NCI-H1417 (cell line): Measurements from ENCODE around the gene FRY.

Experiments
- DNase-seq, 3 experiments: peaks; one replicate each; lab custom pipeline; 2025; lab: John Stamatoyannopoulos, UW

The FRY gene

DNA sequence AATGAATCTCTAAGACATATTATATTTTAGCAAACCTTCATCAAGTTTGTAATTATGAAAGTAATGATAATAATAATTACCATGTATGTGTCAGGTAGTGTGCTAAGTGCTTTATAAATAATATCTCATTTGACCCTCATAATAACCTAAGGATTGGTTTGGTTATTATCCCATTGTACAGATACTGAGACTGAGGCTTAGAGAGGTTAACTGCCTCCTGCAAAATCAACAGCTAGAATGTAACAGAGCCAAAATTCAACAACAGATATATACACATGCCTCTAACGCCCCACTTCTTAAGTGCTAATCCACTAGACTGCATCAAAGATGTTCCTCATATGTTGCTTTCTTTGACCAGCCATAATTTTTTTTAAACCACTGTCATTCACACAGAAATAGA, 142.8 kb downstream of the FRY start:
- DNase-seq: no peak

DNA sequence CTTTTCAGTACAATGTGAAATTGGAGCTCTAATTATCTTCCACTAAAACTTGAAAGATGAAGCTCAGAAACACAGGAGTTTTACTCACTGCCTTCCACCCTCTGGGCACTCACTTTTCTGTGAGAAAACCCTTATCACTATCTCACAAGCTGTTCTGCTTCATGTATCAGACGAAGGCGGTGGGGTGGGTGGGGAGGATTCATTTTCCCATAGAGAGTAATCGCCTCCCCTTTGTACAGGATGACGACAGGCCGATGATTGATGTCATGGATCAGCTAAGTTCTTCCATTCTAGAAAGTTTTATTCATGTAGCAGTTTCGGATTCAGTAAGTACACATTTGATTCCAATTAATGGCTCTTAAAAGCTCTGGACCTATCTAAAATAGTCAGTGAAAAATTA, 143.7 kb downstream of the FRY start:
- no peak for DNase-seq

- DNase-seq: no peak
These were observed 144.4 kb downstream of the FRY start for GRCh38 chr13:32175943-32176342.

DNA sequence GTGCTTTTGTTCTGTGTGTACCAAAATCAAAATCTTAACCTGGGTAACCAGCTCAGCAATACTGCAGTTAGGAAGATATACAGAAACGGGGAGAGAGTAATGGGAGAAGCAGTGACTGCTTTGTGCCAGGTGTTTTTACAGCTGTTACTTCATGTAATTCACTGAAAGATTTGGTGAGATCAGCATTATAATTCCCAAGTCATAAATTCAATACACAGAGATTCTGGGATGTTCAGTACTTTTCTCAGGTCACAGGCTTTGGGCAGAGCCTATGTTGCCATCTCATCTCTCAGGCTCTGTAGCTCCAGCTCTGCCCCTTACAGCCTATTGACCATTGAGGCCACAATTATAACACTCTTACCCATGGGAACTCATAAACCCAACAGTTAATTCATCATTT, 145.1 kb downstream of the FRY start:
- DNase-seq: no peak

DNA sequence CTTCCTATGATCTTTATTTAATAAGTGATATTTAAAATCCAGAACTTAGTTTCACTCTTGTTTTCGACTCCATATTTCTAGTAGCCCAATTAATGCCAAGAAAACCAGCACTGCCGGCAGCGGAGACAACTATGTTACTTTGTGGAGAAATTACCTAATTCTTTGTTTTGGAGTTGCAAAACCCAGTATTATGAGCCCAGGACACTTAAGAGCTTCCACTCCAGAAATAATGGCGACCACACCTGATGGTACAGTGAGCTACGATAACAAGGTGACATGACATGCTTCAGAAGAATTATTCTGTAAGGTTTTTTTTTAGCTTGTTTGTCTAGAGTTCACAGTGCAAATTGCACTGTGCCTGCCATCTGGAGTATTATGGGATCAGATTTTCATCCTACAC, 147.2 kb downstream of the FRY start:
- DNase-seq: peak in 2 of 3 experiments; percentile 4 to 31

- DNase-seq: no peak
These were observed 148.1 kb downstream of the FRY start for GRCh38 chr13:32179708-32180107.

GRCh38 chr13:32187651-32188050, 156.1 kb downstream of the FRY start:
- DNase-seq: no peak

DNA sequence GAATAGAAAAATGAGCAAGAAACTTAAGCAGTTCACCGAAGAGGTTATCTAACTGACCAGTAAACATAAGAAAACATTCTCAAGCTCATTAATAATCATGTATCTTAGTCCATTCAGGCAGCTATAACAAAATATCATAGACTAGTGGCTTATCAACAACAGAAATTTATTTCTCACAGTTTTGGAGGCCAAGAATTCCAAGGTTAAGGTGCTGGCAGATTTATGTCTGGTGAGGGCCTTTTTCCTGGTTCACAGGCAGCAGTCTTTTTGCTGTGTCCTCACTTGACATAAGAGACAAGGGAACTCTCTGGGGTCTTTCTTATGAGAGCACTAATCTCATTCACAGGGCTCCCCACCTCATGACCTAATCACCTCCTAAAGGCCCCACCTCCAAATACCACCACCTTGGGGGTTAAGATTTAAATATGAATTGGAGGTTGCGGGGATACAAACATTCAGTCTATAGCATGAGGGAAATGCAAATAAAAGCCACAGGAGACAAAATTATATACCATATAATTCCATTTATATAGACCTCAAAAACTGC, 160.0 kb downstream of the FRY start:
- DNase-seq: no peak

GRCh38 chr13:32195713-32196112, 164.1 kb downstream of the FRY start:
- no peak for DNase-seq

GRCh38 chr13:32199168-32199567, 167.6 kb downstream of the FRY start:
- DNase-seq: no peak

DNA sequence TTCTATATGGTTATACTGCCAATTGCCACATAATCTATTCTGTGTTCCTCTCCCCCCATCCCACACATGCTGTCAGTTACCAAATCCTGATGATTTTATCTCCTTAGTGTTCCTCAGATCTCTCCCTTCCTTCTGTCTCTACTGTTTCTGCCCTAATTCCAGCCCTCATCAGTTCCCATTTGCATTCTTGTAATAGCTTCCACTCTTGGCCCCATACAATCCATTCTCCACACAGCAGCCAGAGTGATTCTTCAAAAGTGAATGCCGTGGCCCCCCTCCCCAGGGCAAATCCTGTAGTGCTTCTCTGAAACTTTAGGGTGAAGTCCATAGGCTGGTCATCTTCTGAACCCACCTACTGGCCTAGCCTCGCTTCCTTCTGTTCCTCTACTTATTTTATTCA, 169.2 kb downstream of the FRY start:
- DNase-seq: no peak

GRCh38 chr13:32201809-32202208, 170.2 kb downstream of the FRY start:
- no peak for DNase-seq

DNA sequence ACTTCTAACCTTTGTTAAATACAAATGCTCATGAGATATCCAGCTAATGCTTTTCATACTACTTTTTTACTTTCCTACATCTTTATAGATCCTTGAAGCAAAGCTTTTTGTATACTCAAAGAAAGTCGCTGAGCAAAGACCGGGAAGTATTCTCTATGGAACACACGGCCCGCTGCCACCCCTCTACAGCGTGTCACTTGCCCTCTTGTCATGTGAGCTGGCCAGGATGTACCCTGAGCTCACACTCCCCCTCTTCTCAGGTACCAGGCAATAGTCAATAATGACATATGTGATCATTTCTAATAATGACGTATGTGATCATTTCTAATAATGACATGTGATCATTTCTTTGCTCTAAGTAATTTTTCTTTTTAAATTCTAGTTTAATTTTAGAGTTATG, 170.7 kb downstream of the FRY start:
- DNase-seq: no peak

- DNase-seq: no peak
These were observed 171.6 kb downstream of the FRY start for GRCh38 chr13:32203221-32203620.

DNA sequence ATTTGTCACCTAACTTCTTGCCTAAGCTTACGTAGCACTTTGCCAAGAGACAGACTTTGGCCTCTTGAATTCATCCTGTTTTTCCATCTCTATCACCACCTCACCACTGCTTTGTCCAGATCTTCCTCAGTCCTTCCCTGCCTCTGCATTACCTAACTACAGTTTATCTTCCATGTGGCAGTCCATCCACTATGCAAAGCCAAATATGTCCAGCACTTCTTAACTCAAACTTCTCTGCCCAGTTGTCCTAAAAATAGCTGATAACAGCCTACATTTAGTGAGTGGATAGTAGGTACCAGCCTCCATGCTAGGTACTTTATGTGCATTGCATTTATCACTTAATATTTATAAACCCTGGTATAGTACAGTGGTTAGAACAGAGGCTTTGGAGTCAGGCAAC, 172.2 kb downstream of the FRY start:
- no peak for DNase-seq

GRCh38 chr13:32205431-32206096, 174.0 kb downstream of the FRY start:
- peak in 1 of 3 experiments; percentile 2 for DNase-seq

DNA sequence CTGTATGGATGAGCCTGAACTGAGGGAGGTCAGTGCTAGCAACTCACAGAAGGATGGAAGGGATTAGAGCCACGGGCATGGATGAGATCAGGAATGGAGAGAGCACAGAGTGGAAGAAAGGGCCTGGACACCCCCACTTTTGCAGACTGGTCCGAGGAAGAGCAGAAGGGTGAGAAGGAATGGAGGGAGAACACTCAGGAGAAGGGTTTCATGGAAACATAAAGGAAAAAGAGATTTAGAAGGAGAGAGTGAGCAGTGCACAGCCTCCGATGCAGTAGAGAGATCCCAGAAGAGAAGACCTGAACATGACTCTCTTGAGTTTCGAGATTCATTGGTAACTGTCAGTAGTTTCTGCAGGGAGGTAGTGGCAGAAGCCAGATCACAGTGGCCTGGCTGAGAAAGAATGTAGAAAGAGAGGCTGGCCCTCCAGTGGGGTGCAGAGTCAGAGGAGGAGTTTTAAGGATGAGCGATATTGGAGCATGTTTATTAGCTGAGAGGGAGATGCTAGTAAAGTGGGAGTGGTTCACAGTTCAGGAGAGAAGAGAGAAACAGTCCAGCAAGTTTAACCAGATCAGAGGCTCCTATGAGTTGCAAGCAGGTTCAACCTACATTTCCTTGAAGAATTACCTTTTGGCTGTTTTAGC, 174.6 kb downstream of the FRY start:
- peak in 1 of 3 experiments; percentile 5 for DNase-seq

DNA sequence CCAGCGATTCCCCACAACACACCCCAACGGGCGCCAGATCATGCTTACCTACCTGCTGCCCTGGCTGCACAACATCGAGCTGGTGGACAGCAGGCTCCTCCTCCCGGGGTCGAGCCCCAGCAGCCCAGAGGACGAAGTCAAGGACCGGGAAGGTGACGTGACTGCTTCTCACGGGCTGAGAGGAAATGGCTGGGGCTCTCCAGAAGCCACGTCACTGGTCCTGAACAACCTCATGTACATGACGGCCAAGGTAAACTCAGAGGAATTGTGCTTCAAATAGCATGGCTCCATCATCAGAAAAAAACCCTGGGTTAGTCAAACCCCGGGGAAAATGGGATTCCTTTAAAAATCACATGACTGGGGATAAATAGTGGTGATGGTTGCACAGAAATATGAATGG, 177.3 kb downstream of the FRY start:
- no peak for DNase-seq

GRCh38 chr13:32209652-32210051, 178.1 kb downstream of the FRY start:
- no peak for DNase-seq

GRCh38 chr13:32210101-32210500, 178.5 kb downstream of the FRY start:
- no peak for DNase-seq

DNA sequence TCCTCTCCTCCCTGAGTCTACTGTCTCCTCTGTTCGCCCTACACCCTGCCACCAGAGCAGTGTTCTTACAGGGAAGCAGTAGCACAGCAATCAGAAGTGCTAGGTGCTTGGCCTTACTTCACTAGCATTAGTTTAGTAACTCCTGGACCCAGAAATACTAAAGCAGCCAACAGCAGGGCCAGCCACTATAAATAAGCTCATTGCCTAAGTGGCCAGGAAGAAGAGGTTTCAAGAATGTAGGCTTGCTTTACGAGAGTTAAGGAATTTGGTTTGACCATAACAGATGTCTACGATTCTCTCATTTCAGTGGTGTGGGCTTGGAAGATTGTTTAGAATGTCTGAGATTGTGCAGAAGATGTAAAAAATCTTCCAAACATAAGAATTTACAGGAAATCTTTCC, 180.2 kb downstream of the FRY start:
- DNase-seq: no peak

DNA sequence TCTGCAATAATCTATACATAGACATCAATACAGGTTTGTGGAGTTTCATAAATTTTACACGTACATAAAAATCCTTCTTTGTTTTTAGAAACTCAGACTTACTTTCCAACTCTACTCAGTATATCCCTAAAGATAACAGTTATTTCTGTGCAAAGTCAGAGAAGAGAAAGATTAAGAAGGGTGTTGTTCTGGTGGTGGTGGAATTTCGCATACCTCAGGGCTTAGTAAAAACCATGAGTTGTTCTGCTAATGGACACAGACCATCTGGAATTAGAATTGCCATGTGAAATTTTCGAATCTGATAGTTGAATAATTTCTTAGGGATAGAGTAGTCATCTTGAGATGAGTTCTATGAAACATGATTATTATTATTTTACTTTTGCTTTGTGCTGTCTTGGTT, 180.8 kb downstream of the FRY start:
- DNase-seq: no peak

DNA sequence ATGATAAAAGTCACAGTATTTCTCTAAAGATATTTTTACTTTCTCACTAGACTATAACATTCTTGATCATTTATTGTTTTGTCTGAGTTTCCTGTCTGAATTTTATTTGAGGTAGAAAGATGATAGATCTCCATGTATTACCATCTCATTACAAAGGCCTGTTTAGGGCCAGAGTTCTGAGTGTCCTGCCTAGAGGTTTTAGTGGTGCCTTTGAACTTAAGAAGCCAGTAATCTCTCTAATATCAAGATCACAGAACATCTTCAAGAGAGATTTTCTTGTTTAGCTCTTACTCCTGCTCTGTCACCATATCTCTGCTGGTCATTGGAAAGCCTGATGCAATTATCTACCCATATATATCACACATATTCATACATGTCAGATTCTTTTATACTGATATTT, 182.1 kb downstream of the FRY start:
- no peak for DNase-seq

DNA sequence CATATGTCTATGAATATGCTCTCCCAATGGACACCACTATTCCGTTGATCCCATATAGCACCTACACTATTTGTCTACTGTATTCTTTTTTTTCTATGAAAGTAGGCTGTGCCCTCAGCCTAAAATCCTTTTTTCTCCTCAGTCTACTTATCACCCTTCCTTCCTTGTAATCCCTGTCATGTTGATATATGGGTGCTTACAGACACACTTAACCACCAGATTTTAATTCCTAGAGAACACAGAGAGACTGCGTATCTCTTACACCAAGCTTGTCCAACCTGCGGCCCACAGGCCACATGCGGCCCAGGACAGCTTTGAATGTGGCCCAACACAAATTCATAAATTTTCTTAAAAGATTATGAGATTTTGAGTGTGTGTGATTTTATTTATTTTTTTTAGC, 182.5 kb downstream of the FRY start:
- DNase-seq: no peak
